GM18858 (cell line): ENCODE measurements around the gene OSGEP.
"Not testable (repeated sequence)": the region's sequence is repeated elsewhere in the genome, so short reads cannot be mapped to it uniquely, and the experiment has no call there.

Source experiments
- ATAC-seq: cut with Tn5 transposase; IDR thresholded peaks from one replicate; pipeline ENCODE4 v1.9.1; 2021; ENCODE audit not compliant: unreplicated experiment

The OSGEP gene

DNA sequence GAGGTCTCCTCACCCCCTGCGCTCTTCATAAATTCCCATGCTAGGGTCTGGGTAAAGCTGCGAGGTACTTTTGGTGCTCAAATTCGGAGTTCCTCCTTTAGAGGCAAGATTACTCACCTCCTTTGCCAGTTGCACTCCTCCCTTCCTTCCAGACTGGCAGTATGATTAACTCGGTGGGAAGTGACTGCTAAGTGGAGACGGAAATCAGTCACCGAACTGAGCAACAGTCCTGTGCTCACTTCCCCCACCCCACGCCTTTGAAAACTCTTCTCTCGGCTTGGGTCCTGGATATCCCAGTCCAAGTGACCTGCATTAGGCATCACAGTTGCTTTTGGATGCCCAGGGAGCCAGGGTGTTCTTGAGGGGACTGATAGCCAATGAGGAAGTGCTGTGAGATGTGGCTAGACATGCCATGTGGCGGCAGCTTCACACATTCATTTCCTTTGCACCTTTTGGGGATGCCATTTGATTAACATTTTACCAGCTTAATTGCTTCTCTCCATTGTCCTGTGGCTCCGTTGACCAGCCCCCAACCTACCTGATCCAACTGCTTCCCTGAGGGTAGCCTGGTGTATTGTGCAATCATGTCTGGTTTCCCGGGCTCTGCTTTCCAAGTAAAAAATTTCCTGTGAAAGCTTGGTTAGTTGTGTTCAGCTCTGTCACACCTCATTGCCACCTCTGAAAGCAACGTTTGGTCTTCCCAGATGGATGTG is 15.4 kb upstream of the OSGEP start:
- ATAC-seq: peak; percentile 26

DNA sequence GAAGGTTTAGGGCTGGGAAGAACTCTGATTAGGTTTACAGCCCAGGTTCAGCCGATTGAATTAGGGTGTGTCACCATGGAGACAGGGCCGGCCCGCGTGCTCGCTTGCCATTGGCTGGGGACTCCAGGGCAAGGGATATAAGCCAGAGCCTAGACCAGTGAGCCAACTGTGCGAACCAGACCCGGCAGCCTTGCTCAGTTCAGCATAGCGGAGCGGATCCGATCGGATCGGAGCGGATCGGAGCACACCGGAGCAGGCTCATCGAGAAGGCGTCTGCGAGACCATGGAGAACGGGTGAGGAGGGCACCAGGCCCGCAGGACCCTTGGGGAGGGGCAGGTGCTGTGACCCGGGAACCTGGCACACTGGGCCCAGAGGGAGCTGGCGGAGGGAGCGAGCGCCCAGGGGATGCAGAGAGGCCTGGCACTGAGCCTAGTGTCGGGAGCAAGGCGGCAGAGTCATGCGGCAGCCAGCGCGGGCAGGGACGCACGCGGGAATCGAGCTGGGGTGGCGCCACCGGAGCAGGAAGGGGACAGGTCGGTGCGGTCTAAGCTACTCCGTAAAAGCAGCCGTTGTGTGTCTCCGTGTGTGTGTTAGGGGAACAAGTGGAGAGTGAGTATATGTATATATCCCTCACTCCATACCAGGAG is 14.8 kb upstream of the OSGEP start, which contains the start of gene PNP:
Gene PNP (plus strand): TSS at position 165 of the 648 bp plus-strand sequence. CDS start 119 bp downstream, at position 284.
- ATAC-seq: peak; percentile 96

DNA sequence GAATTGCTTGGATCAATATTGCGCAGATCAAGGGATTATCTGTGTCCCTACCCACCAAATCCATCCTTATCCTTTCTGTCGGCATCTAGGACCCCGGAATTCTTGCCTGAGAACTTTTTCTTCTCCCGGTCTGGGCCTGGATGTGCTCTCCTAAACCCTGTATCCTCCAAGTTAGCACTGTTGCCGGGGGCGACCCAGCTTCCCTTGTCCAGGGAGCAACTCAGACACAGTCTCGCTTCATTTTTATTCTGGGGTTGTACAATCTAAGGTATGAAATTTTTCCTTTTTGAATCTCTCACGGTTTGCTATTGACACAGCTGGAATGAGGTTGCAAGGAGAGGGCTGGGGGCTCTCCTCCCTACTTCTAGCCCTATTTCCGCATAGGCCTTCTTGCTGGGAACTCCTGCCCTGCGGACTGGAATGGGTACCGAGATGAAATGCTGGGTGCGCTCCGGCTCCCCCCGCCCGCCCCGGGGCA is 14.2 kb upstream of the OSGEP start:
- no peak for ATAC-seq

DNA sequence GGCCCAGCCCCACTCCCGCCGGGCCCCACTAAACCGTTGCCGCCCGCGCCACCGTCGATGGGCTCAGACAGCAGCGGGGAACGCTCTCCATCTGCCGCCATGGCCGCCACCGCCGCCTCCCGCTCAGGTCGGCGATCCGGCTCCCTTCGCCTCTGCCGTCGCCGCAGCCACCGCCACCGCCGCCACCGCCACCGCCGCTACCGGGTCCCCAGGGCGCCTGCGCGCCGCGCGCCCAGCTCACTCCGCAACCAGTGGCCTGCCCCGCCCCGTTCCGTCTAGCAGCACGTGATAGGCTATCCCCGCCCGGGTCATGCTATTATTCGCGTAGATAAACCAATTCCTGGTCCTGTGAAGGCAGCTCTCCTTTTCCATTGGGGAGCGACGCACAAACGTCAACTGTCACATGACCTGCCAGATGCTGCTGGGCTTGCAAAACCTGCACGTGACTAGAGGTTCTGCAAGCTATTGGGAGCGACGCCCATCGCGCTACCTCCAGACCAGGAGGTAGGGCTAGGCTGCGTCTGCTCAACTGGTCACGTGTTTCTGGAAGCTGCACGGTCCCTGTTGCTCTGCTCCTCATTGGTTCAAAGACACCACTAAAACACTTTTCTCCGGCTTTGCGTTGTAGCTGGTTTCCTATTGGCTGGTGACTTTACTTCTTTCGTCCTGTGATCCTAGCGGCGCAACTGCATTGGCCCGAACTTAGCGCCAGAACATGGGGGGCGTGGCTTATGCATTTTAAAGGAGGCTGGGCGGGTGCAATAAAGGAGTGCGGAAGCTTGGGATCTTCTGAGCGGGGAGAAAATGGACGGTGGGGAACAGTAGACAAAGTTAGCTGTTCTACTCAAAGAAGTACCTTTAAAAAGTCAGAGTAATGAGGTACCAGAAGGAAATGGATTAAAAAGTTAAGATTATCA is 6.9 kb upstream of the OSGEP start, which contains the start of gene PIP4P1:
Gene PIP4P1 (minus strand): TSS at position 210 of the 917 bp plus-strand sequence. CDS start 109 bp downstream, at position 101.
- ATAC-seq: peak; percentile 93

DNA sequence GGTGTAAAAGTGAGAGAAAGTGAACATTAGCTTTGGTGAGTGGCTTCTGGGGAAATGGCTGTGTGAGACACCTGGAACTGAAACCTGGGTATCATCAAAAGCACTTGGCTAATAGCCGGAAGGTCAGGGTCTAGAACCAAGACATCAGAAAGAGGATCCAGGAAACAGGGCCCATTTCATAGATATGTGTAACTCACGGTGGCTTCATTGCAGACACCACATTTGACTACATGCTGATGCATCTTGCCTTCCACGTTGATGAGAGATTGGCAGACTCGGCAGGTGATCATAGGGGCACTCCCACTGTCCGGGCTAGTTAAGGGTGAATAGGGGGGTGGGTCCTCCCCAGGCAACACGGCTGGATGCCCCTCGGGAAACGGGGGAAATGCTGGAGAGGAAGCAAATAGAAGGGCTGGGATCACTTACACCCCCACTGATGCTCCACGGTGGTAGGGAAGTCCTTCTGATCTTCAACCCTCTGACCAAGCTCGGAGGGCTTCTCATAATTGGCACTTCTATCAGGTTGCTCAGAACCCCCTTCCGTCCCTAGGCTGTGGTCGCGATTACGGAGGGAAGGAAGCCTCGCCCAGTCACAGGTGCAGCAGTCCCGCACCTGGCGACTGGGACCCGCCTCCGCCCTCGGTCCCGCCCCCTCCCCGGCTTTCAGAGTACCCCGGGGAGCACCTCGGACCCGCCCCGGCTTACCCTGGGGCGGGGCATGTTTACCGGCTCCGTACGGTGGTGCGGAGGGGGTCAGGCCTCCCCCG is 6.0 kb upstream of the OSGEP start:
- no peak for ATAC-seq

DNA sequence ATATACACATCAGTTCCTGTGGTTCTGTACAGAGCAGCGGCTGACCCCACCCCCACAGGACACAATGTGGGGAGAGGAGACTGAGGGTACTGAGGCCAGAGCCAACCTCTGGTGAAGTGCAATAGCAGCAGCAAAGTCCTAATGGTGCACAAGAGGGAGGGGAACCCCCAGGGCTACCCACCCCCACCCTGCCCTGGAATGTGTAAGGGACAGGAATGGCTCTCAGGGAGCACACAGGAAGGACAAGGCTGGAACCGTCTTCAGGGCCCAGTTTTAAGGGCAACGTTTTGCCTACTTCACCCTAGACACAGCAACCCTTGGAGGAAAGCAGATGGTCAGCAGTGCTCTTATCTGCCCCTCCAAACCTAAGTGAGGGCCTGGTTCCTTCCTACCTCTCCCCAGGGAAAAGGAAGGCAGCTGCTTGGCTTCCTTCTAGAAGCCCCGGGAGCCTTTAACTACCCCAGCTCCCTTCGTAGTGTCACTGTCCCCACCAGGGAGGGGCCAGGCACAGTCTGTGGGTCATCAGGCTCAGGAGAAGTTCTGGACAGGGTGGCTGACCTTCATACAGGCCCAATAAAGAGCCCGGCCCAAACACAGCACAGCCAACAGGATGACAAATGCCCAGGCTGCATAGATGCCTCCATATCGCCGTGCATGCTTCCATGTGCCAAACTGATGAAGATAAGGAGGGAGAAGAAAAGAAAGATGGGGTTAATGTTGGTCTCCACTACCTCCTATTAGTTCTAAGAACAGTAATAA is 3.6 kb upstream of the OSGEP start:
- ATAC-seq: no peak

DNA sequence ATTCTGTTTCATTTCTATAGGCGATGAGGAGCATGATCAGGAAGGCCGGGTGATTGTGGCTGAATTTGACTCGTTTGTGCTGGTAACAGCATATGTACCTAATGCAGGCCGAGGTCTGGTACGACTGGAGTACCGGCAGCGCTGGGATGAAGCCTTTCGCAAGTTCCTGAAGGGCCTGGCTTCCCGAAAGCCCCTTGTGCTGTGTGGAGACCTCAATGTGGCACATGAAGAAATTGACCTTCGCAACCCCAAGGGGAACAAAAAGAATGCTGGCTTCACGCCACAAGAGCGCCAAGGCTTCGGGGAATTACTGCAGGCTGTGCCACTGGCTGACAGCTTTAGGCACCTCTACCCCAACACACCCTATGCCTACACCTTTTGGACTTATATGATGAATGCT is 2.4 kb upstream of the OSGEP start:
- no peak for ATAC-seq

DNA sequence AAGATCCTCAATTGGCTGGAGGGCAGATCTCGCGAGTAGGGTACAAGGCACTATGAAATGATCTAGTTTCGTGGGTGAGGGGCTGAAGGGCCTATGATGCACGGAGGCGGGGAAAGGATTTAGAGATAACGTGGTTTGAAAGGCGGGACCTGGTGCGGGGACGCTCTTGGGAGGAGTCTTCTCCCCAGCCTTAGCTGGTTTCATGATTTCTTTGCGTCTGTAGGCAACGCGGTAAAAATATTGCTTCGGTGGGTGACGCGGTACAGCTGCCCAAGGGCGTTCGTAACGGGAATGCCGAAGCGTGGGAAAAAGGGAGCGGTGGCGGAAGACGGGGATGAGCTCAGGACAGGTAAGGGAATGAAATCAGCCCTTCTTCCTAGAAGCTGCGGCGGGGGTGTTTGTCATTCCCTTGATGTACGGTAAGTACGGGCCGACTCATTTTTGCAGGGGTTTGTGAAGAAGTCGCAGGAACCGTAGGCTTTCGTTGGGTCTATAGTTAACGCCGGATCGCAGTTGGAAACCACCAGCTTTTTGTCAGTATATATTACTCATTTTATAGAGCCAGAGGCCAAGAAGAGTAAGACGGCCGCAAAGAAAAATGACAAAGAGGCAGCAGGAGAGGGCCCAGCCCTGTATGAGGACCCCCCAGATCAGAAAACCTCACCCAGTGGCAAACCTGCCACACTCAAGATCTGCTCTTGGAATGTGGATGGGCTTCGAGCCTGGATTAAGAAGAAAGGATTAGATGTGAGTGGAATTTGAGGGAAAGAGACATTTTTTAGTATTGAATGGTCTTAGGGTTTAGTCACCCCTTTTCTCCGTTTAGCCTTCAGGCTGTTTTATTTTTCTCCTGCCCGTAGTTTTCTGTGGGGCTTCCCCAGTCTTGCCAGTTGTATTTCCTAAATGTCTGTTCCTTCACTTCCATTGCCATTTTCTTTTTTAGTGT is 1.0 kb upstream of the OSGEP start:
- ATAC-seq: peak; percentile 26

DNA sequence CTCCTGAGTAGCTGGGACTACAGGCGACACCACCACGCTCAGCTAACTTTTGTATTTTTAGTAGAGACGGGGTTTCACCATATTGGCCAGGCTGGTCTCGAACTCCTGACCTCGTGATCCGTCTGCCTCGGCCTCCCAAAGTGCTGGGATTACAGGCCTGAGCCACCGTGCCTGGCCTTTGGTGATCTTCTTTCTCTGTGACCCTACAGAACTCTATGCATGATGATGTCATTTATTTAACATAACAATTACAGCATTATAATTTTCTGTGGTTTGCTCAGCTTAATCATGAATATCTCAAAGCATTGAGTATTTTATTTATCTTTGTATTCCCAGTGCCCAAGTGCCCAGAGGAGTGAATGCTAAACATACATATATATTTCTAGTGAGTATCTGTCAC is 1.8 kb downstream of the OSGEP start:
- not testable (repeated sequence) for ATAC-seq

DNA sequence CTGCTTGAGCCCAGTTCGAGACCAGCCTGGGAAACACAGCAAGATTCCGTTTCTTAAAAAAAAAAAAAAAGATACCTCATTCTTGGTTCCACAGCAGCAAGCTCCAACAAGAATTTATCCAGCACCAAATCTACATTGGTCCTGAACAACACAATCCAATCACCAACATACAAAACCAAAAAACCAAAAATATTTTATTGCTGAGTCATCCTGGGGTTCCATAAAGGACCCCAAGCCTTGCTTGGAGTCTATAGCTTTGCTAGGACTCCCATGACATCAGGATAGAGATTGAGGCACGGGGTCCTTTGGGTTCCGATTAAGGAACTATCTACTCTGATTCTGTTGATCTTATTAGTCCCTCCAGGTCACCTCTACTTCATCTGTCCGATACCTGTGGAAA is 7.7 kb downstream of the OSGEP start:
- ATAC-seq: no peak

DNA sequence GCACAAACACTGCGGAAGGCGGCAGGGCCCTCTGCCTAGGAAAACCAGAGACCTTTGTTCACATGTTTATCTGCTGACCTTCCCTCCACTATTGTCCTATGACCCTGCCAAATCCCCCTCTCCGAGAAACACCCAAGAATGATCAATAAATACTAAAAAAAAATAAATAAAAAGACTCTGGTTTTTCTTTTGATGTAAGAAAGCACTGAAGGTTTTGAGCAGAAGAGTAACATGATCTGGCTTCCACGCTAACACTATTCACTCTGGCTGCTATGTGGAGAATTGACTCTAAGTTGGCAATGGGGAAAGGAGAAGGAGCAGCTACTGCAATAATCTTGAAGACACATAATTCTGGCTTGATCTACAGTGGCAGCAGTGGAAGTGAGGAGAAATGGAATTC is 11.0 kb downstream of the OSGEP start:
- ATAC-seq: not testable (repeated sequence)

DNA sequence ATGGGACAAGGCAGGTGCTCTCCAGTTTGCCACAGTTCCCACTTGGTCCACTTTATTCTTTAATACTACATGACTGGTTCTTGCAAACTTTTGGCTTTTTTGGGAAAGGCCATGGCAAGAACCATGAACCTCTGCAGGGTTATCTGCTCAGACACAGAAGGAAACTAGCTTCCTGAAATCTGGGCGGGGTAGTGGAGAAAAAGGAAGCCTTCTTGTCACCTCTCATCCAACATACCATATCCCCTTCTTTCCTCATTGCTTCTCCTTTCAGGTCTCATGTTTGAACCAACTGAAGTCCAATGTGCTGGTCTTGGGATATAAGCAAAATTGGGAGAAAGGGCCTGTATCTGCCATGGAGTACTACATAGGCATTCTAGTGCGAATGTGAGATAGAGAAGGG is 13.2 kb downstream of the OSGEP start:
- ATAC-seq: no peak

DNA sequence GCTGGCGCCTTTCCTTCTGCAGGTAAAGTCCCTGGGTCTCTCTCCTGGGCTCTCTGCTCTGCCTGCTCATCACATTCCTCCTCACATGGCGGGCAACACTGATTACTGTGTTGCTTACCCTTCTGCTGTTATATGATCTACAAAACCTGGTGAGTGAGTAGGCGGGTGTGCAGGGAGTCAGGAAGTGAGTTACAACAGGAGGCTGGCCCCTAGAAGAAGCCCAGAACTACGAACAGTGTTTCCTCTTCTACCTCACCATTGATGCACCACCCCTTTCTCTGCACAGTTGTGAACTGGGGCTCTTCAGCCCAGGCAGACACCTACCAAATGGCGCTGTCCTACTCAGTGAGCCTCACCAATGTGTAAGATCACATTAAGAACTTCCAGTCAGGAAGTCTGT is 13.7 kb downstream of the OSGEP start:
- peak; percentile 86 for ATAC-seq

DNA sequence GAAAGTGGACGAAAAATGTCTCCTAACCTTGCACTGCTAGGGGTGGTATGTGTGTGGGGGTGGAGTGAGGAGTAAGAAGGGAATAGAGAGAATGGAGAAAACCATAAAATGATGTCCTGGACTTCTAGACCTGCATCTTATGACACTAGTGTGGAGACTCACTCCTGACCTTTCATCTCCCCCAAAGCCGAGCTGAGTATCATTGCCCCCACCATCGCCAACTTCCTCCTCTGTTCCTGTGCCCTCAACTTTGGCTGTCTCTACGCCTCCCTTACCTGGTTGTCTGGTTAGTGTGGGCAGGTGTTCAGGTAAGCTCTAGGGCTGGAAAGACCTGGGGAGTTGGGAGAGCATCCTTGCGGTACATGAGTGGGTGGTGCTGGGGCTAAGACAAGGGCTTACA is 14.1 kb downstream of the OSGEP start:
- no peak for ATAC-seq

DNA sequence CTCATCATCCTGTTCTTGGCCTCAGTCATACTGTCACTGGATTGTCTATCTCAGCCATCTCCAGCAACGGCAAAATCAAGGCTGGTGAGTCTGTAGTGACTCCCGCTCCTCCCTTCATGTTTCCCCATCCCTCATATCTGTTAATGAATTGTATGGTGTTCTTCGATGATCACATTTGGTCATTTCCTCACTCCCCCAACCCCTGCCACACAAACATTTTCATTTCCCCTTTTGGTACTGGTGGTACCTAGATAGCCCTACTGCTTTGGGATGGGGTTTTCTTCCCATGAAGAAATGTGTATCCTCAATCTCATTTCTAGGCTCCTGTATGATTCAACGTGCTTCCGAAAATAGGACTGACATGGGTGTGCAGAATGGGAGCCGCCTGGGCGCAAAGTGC is 15.9 kb downstream of the OSGEP start:
- no peak for ATAC-seq

DNA sequence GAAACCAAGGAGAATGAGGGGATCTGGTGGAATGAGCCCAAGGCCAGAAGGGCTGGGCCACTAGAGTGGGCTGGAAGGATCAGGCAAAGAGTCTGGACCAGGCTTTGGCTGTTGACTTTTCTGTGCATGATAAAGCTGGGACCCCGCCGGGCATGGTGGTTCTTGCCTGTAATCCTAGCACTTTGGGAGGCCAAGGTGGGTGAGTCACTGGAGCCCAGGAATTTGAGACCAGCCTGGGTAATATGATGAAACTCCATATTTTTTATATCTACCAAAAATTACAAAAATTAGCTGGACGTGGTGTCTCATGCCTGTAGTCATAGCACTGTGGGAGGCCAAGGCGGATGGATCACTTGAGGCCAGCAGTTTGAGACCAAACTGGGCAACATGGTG is 18.3 kb downstream of the OSGEP start:
- ATAC-seq: no peak

DNA sequence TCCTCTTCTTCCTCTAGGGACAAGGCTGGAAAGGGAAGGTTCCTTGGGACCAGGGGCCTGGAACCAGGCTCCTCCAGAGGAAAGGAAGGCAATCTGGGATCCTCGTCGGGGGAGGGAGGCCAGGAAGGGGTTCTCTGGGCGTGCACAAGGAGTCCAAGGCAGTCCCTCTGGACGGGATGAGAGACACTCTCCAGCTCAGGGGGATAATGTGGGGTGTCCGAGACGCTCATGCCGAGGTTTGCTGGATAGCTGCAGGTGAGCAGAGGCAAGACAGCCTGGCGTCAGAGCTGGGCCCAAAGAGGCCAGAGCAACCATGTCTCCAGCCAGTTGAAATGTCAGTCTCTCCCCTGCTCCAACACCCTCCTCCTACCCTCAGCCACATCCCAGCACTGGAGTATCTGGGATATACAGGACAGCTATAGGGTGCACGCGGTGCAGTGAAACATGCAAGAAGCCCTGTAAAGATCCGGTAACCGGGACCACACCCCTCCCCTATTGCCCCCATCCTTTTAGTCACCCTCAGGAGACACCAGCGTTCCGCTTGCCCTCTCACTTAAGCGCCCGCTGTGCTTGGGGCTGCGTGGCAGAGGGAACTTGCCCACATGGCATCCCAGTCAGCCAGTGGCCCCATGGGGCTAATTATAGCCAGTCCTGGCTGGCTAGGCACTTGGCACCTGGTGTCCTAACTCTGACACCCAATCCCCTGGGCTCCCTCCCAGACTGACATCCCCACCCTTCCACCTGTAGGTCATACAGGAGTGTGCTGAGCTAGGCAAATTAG is 18.8 kb downstream of the OSGEP start, which contains the start of gene KLHL33:
Gene KLHL33 (minus strand): TSS at position 585 of the 781 bp plus-strand sequence. CDS start 355 bp downstream, at position 230.
- no peak for ATAC-seq
